IMR-90 (cell line): ENCODE data around the gene ACVR1B. TPM values are rescaled to one million over a fixed set of nuclear protein-coding genes. Genes with fewer than 3 reads are reported as not detected.
A peak's percentile ranks its signal among the peaks of the same experiment; 100 is the strongest.

Source experiments
- ATAC-seq: fragments of 200-7000 bp; cut with Tn5 transposase; 2 replicates; pipeline ENCODE4 v1.9.1; 2020; ENCODE audit warnings: low read depth, mild to moderate bottlenecking, moderate library complexity
- BruUV-seq: library from RNA; stranded (reverse); fragments of 400-500 nt; replicated peaks from 2 replicates; lab custom pipeline; 2021; lab: Mats Ljungman, UMichigan
- CTCF ChIA-PET: fragments of 300-600 bp; formaldehyde crosslinking; extraction: SDS; loops from one replicate; lab custom pipeline; 2021; ENCODE audit warnings: antibody characterized with exemption; lab: Yijun Ruan, JAX
- POLR2A ChIA-PET: fragments of 300-600 bp; sonication (Branson Sonifier 250); formaldehyde crosslinking; loops from one replicate; lab custom pipeline; 2022; ENCODE audit warnings: antibody characterized with exemption; ENCODE audit not compliant: unreplicated experiment; lab: Charles Lee
- DNase-seq: peaks from one replicate; pipeline ENCODE4 v3.0.0; 2013
- H2AFZ ChIP-seq: replicated peaks from 2 replicates; pipeline ENCODE3; 2013; ENCODE audit warnings: low read length, mild to moderate bottlenecking; ENCODE audit not compliant: poor library complexity
- H2AK5ac ChIP-seq: 2 replicates; pipeline ENCODE4 v1.6.1; 2013; ENCODE audit warnings: low read depth, low read length, inconsistent platforms
- H2AK9ac ChIP-seq: replicated peaks from 2 replicates; pipeline ENCODE3; 2013; ENCODE audit warnings: mild to moderate bottlenecking, low read depth, low read length, moderate library complexity; ENCODE audit not compliant: poor library complexity
- H2BK120ac ChIP-seq: 2 replicates; pipeline ENCODE4 v1.6.1; 2013; ENCODE audit warnings: low read depth, low read length, inconsistent platforms
- H2BK15ac ChIP-seq: 3 replicates; pipeline ENCODE4 v1.6.1; 2013; ENCODE audit warnings: low read depth, low read length, inconsistent platforms
- H2BK20ac ChIP-seq: 2 replicates; pipeline ENCODE4 v1.6.1; 2013; ENCODE audit warnings: low read depth, mild to moderate bottlenecking, inconsistent platforms, low read length, moderate library complexity
- H2BK5ac ChIP-seq: 2 replicates; pipeline ENCODE4 v1.6.1; 2013; ENCODE audit warnings: mild to moderate bottlenecking, low read depth, low read length, inconsistent platforms; ENCODE audit not compliant: poor library complexity, severe bottlenecking
- H3K14ac ChIP-seq: replicated peaks from 2 replicates; pipeline ENCODE4 v1.6.1; 2013; ENCODE audit warnings: low read depth, low read length, inconsistent platforms
- H3K18ac ChIP-seq: 2 replicates; pipeline ENCODE4 v1.6.1; 2013; ENCODE audit warnings: low read depth, low read length, control low read depth
- H3K23ac ChIP-seq: 2 replicates; pipeline ENCODE4 v1.6.1; 2013; ENCODE audit warnings: low read depth, low read length, inconsistent platforms
- H3K27ac ChIP-seq: 2 replicates; pipeline ENCODE4 v1.5.1; 2013; ENCODE audit warnings: mild to moderate bottlenecking, control low read depth, low read length; ENCODE audit not compliant: insufficient read depth
- H3K27me3 ChIP-seq: 2 replicates; pipeline ENCODE4 v1.6.1; 2013; ENCODE audit warnings: low read length; ENCODE audit not compliant: control insufficient read depth, insufficient read depth
- H3K36me3 ChIP-seq: 2 replicates; pipeline ENCODE4 v1.6.1; 2013; ENCODE audit warnings: low read length, mixed read lengths; ENCODE audit not compliant: control insufficient read depth, insufficient read depth
- H3K4ac ChIP-seq: 2 replicates; pipeline ENCODE4 v1.6.1; 2013; ENCODE audit warnings: low read depth, low read length, inconsistent platforms
- H3K4me1 ChIP-seq: 2 replicates; pipeline ENCODE4 v1.6.1; 2013; ENCODE audit warnings: low read length, mixed read lengths; ENCODE audit not compliant: control insufficient read depth, insufficient read depth
- H3K4me2 ChIP-seq: 2 replicates; pipeline ENCODE4 v1.6.1; 2013; ENCODE audit warnings: low read depth, mild to moderate bottlenecking, control low read depth, low read length, moderate library complexity
- H3K4me3 ChIP-seq: 2 replicates; pipeline ENCODE4 v1.5.1; 2013; ENCODE audit warnings: low read depth, mild to moderate bottlenecking, control low read depth, low read length, moderate library complexity; ENCODE audit not compliant: insufficient read depth
- H3K56ac ChIP-seq: 2 replicates; pipeline ENCODE4 v1.6.1; 2013; ENCODE audit warnings: low read length, inconsistent platforms; ENCODE audit not compliant: insufficient read depth; ENCODE audit errors: extremely low read depth
- H3K79me1 ChIP-seq, 2 experiments: 2 replicates each; pipeline ENCODE4 v1.6.1; 2013; ENCODE audit warnings: low read length in 2 of 2, inconsistent platforms in 1 of 2, low read depth in 1 of 2
- H3K9ac ChIP-seq: 2 replicates; pipeline ENCODE4 v1.6.1; 2013; ENCODE audit warnings: low read depth, low read length, control low read depth
- H3K9me1 ChIP-seq: 2 replicates; pipeline ENCODE4 v1.6.1; 2013; ENCODE audit warnings: low read length, inconsistent platforms; ENCODE audit not compliant: insufficient read depth
- H3K9me3 ChIP-seq: 2 replicates; pipeline ENCODE4 v1.6.1; 2013; ENCODE audit warnings: low read length; ENCODE audit not compliant: control insufficient read depth, insufficient read depth
- H4K20me1 ChIP-seq: 2 replicates; pipeline ENCODE4 v1.6.1; 2013; ENCODE audit warnings: low read length, inconsistent platforms; ENCODE audit not compliant: insufficient read depth
- H4K5ac ChIP-seq: 2 replicates; pipeline ENCODE4 v1.6.1; 2013; ENCODE audit warnings: mild to moderate bottlenecking, low read depth, low read length, control low read depth
- H4K8ac ChIP-seq, 2 experiments: 2 replicates each; pipeline ENCODE4 v1.6.1; 2013; ENCODE audit warnings: low read depth in 2 of 2, low read length in 2 of 2, control low read depth in 1 of 2, inconsistent platforms in 1 of 2
- H4K91ac ChIP-seq: 2 replicates; pipeline ENCODE4 v1.6.1; 2013; ENCODE audit warnings: low read depth, low read length, inconsistent platforms; ENCODE audit not compliant: insufficient read depth
- CEBPB ChIP-seq: IDR thresholded peaks from 2 replicates; pipeline ENCODE4 v1.6.1; 2012; ENCODE audit warnings: low read depth, low read length, improper control_type of control experiment
- MAZ ChIP-seq: IDR thresholded peaks from 2 replicates; pipeline ENCODE4 v1.6.1; 2012; ENCODE audit warnings: low read depth, mild to moderate bottlenecking, low read length, improper control_type of control experiment, moderate library complexity, borderline replicate concordance
- NFE2L2 ChIP-seq: fragments of 150-350 bp; IDR thresholded peaks from 2 replicates; pipeline ENCODE4 v1.6.1; 2016; ENCODE audit warnings: low read depth, mild to moderate bottlenecking, low read length
- RAD21 ChIP-seq: IDR thresholded peaks from 2 replicates; pipeline ENCODE4 v1.6.1; 2012; ENCODE audit warnings: low read length, improper control_type of control experiment
- dilution Hi-C: fragments of 300-500 bp; cut with HindIII; formaldehyde crosslinking; loops from one replicate; pipeline ENCODE4 v1.14.3; 2018; ENCODE audit warnings: low sequenced_read_pairs; ENCODE audit not compliant: unreplicated experiment
- in situ Hi-C: fragments of 300-500 bp; cut with MboI; formaldehyde crosslinking; loops from 3 replicates; pipeline ENCODE4 v1.14.3; 2019; ENCODE audit warnings: low sequenced_read_pairs, inconsistent platforms, mixed read lengths
- intact Hi-C: fragments of 100-400 bp; cut with micrococcal nuclease; formaldehyde crosslinking; loops from 2 replicates; pipeline ENCODE4 v1.10.0; 2022
- polyA plus RNA-seq, 3 experiments: library from polyadenylated mRNA; depleted of rRNA; stranded (reverse); fragments of >200 nt; gene quantifications; 2 replicates each; pipeline ENCODE4 v1.2.3, GENCODE V29; 2012; ENCODE audit warnings: low replicate concordance in 1 of 3
- total RNA-seq: library from RNA; depleted of rRNA; stranded (reverse); fragments of >200 nt; gene quantifications from 2 replicates; pipeline ENCODE4 v1.2.3, GENCODE V29; 2012

ACVR1B gene
- total and polyA plus RNA-seq, 2 of the 4 experiments (the other 2 are of a cell fraction), result 5.7 to 13.6 TPM

DNA sequence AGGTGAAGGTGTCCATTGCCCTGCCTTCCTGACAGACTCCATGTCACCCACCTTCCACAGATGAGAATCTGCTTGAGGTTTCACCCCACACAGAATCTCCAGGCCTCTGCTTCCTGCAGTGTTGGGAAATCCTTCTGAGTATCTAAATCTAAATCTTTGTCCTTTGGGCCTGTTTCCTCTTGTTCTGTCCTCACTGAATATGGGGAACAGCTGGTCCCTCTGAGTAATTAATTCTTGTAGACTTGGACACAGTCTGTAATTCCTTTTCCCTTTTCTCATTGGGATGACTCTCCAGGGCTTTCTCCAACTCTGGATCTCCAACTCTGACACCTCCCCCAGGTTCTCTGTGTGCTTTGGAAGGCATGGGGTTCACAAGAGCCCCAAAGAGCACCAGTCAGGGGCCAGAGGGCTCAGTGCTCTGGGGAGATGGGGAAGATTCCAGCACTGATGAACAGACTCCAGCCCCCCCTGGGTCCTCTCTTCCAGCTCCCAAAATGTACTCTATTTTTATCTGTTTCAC is 46.5 kb upstream of the ACVR1B start:
- no TSS peak for BruUV-seq
- CTCF ChIA-PET, result interaction anchor here (0.6 kb wide), 1 partner anchor 1072 kb away, joined by 3 read pairs; no protein-coding TSS in a partner anchor
- POLR2A ChIA-PET, result no interaction called here
- Histone ChIP-seq H3K4me2 (no peak overlapping the region), H2BK15ac (peak overlapping the region; percentile 98; the same call in 2 of the 3 replicates), H2BK5ac (peak overlapping the region; percentile 66), H3K27me3 (no peaks in the 10 kb centered on the region), H3K79me1 (peaks cover 0 to 11% of the 10 kb centered on the region in 2 experiments; a peak in 3 of 4 replicates), H4K8ac (peak overlapping the region; percentile 73 to 83), H2AK9ac (no peak overlapping the region), H3K9me1 (peaks cover 36% of the 10 kb centered on the region), H2BK20ac (peak overlapping the region; percentile 82), H3K4ac (peak overlapping the region; percentile 92), H3K18ac (peak overlapping the region; percentile 82), H4K20me1 (no peaks in the 10 kb centered on the region), H2AK5ac (peak overlapping the region; percentile 79), H3K14ac (peak overlapping the region; percentile 87), H3K36me3 (no peaks in the 10 kb centered on the region), H3K56ac (no peak overlapping the region), H4K91ac (peak overlapping the region; percentile 31), H2AFZ (peak overlapping the region; percentile 85), H3K23ac (peak overlapping the region; percentile 86), H3K27ac (peak overlapping the region; percentile 86), H4K5ac (peak overlapping the region; percentile 86), H3K9ac (no peak overlapping the region), H3K4me1 (peaks cover 21% of the 10 kb centered on the region), H2BK120ac (peak overlapping the region; percentile 80), H3K4me3 (no peak overlapping the region), H3K9me3 (no peaks in the 10 kb centered on the region)
- dilution Hi-C loops, result no loop called here
- peak; percentile 69 for DNase-seq
- in situ Hi-C loops, result no loop called here
- ATAC-seq, result peak; percentile 46
- TF ChIP-seq RAD21 (no peak), MAZ (no peak; the same call in 1 of the 2 replicates), CEBPB (peak; percentile 42; the same call in 1 of the 2 replicates), NFE2L2 (no peak)
- intact Hi-C loops, result no loop called here
